Sigmoid colon (tissue), 4 donors: Measurements from ENCODE around the gene LMF1.

ENCODE experiments used
- POLR2A ChIP-seq, 2 donors: fragments of 450-650 bp; IDR thresholded peaks; one replicate each; pipeline ENCODE4 v1.6.1; 2016; ENCODE audit warnings: antibody characterized with exemption in 2 of 2, mild to moderate bottlenecking in 2 of 2, moderate library complexity in 2 of 2
- POLR2AphosphoS5 ChIP-seq, 4 donors: sonication (generic); formaldehyde crosslinking; IDR thresholded peaks; one replicate each; pipeline ENCODE4 v1.6.1; 2017; ENCODE audit warnings: antibody characterized with exemption in 4 of 4

GRCh38 chr16:937311-937710 is 33.5 kb downstream of the LMF1 start:
- TF ChIP-seq POLR2A (IDR thresholded peaks at IDR 0.05), result no peak
- TF ChIP-seq POLR2AphosphoS5 (IDR thresholded peaks at IDR 0.05), result no peak
